CD4-positive, alpha-beta T cell treated with Interleukin-6 at 100 ng/mL for 8 hours (primary cell): Measurements from ENCODE around the gene ALKBH3.

Experiments
- DNase-seq: peaks from one replicate; pipeline ENCODE4 v3.0.0-alpha.2; 2020; ENCODE audit warnings: mixed read lengths, low spot score

The ALKBH3 gene

GRCh38 chr11:43962383-43963278 is 82.0 kb downstream of the ALKBH3 start:
- no peak for DNase-seq

GRCh38 chr11:43963279-43963620 is 82.6 kb downstream of the ALKBH3 start:
- DNase-seq = no peak

- DNase-seq = no peak
Observed at GRCh38 chr11:43967661-43968060, 87.0 kb downstream of the ALKBH3 start.

DNA sequence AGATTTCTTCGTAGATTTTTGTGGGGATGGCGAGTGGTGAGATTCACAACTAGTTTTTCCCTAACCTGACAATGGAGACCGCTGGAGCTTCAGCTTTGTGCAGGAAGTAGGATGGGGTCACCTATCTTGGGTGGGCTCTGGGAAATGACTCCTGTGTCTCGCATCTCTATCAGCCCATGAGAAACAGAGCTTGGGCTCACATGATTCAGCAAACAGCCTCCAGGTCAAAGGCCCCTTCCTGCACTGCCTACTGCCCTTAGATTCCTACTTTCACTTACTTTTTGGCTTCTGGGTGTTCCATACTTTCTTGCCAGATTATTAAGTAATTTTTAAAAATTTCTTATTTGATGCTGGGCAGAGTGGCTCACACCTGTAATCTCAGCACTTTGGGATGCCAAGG is 88.1 kb downstream of the ALKBH3 start:
- no peak for DNase-seq

GRCh38 chr11:43969543-43969942 is 88.9 kb downstream of the ALKBH3 start:
- DNase-seq = no peak
